ENCODE results near the gene SLC12A6. TPM values are rescaled to one million over a fixed set of nuclear protein-coding genes. Genes with fewer than 3 reads are reported as not detected.

SLC12A6 gene
- total RNA-seq, 2 experiments from 2014 or later = 11.5 to 14.9 TPM

DNA sequence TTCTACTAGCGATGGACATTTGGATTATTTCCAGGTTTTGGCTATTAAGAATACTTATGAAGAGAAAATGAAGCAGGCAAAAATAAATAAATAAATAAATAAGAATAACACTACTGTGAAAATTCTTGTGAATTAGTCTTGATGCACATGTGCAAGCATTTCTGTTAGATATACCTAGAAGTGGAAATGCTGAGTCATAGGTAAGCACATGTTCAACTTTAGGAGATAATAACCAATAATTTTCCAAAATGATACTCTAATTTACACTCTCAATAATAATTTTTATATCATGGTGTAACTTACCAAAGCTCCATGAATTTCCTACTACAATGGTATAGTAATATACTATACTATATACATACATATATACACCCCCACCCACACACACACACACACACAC is 89.4 kb downstream of the SLC12A6 start:
- DNase-seq (ENCODE audit: low spot score) = no peak
- no peaks in the 10 kb centered on the region for H3K9me2 ChIP-seq (ENCODE audit: insufficient read depth, low read length)
- H3K4me3 ChIP-seq (ENCODE audit: low read depth, low read length, poor library complexity, severe bottlenecking) = no peak overlapping the region
- no peaks in the 10 kb centered on the region for H3K4me1 ChIP-seq (ENCODE audit: insufficient read depth, low read length, poor library complexity, severe bottlenecking)
- no peak overlapping the region for H3K27ac ChIP-seq (ENCODE audit: low read depth, low read length, poor library complexity, severe bottlenecking)
- no peaks in the 10 kb centered on the region for H4K20me1 ChIP-seq (ENCODE audit: insufficient read depth, low read length)
- intact Hi-C loops (cut with micrococcal nuclease; ENCODE audit: unreplicated experiment) = no loop called here
- ChIA-PET CTCF (ENCODE audit: unreplicated experiment) (no interaction called here), POLR2A (interaction anchor here (0.9 kb wide), 1 partner anchor 11 kb away, joined by 3 read pairs; no protein-coding TSS in a partner anchor)
- H3K4me2 ChIP-seq (ENCODE audit: low read length) = no peak overlapping the region
- H3K79me2 ChIP-seq (ENCODE audit: insufficient read depth, low read depth, low read length) = no peaks in the 10 kb centered on the region
- H3K9me3 ChIP-seq (ENCODE audit: low read length) = no peaks in the 10 kb centered on the region
- H2AFZ ChIP-seq (ENCODE audit: low read length) = no peak overlapping the region
- no peaks in the 10 kb centered on the region for H3K36me3 ChIP-seq (ENCODE audit: insufficient read depth, low read length)
- no peak for TF ChIP-seq CTCF (conservative IDR thresholded peaks at IDR 0.05; ENCODE audit: low read length)
- TF ChIP-seq EZH2phosphoT487 (IDR thresholded peaks at IDR 0.05; ENCODE audit: borderline replicate concordance, low read depth, low read length) = no peak
- no TSS peak for BruUV-seq (replicated peaks)

GRCh38 chr15:34246276-34246976 is 91.2 kb downstream of the SLC12A6 start:
- ChIA-PET CTCF (ENCODE audit: unreplicated experiment) (no interaction called here), POLR2A (no interaction called here)
- Histone ChIP-seq H3K9me3 (ENCODE audit: low read length) (no peaks in the 10 kb centered on the region), H3K4me3 (ENCODE audit: low read depth, low read length, poor library complexity, severe bottlenecking) (no peak overlapping the region), H4K20me1 (ENCODE audit: insufficient read depth, low read length) (no peaks in the 10 kb centered on the region), H2AFZ (ENCODE audit: low read length) (no peak overlapping the region), H3K79me2 (ENCODE audit: insufficient read depth, low read depth, low read length) (no peaks in the 10 kb centered on the region), H3K4me1 (ENCODE audit: insufficient read depth, low read length, poor library complexity, severe bottlenecking) (no peaks in the 10 kb centered on the region), H3K9me2 (ENCODE audit: insufficient read depth, low read length) (no peaks in the 10 kb centered on the region), H3K4me2 (ENCODE audit: low read length) (no peak overlapping the region), H3K36me3 (ENCODE audit: insufficient read depth, low read length) (no peaks in the 10 kb centered on the region), H3K27ac (ENCODE audit: low read depth, low read length, poor library complexity, severe bottlenecking) (no peak overlapping the region)
- no peak for TF ChIP-seq CTCF (conservative IDR thresholded peaks at IDR 0.05; ENCODE audit: low read length)
- no peak for DNase-seq (ENCODE audit: low spot score)
- no TSS peak for BruUV-seq (replicated peaks)
- intact Hi-C loops (cut with micrococcal nuclease; ENCODE audit: unreplicated experiment) = no loop called here

- Histone ChIP-seq H3K27ac (ENCODE audit: low read depth, low read length, poor library complexity, severe bottlenecking) (no peak overlapping the region), H3K9me3 (ENCODE audit: low read length) (no peaks in the 10 kb centered on the region), H2AFZ (ENCODE audit: low read length) (no peak overlapping the region), H3K79me2 (ENCODE audit: insufficient read depth, low read depth, low read length) (no peaks in the 10 kb centered on the region), H3K9me2 (ENCODE audit: insufficient read depth, low read length) (no peaks in the 10 kb centered on the region), H3K4me1 (ENCODE audit: insufficient read depth, low read length, poor library complexity, severe bottlenecking) (no peaks in the 10 kb centered on the region), H3K4me2 (ENCODE audit: low read length) (no peak overlapping the region), H4K20me1 (ENCODE audit: insufficient read depth, low read length) (no peaks in the 10 kb centered on the region), H3K4me3 (ENCODE audit: low read depth, low read length, poor library complexity, severe bottlenecking) (no peak overlapping the region), H3K36me3 (ENCODE audit: insufficient read depth, low read length) (no peaks in the 10 kb centered on the region)
- ChIA-PET POLR2A (interaction anchor here (0.6 to 1.1 kb wide), 2 partner anchors 16 to 1226 kb away, joined by 4 read pairs; no protein-coding TSS in a partner anchor), CTCF (ENCODE audit: unreplicated experiment) (no interaction called here)
- BruUV-seq (replicated peaks) = no TSS peak
- intact Hi-C loops (cut with micrococcal nuclease; ENCODE audit: unreplicated experiment) = loop anchor here (5.0 kb wide), 1 partner anchor 129 kb away; no protein-coding TSS in a partner anchor
- TF ChIP-seq EZH2phosphoT487 (IDR thresholded peaks at IDR 0.05; ENCODE audit: borderline replicate concordance, low read depth, low read length) = no peak
- no peak for TF ChIP-seq CTCF (conservative IDR thresholded peaks at IDR 0.05; ENCODE audit: low read length)
- DNase-seq (ENCODE audit: low spot score) = no peak
These were observed 94.4 kb downstream of the SLC12A6 start for GRCh38 chr15:34243226-34243625.
